Measurements from ENCODE around the gene PI4K2A. TPM values are rescaled to one million over a fixed set of nuclear protein-coding genes. Genes with fewer than 3 reads are reported as not detected.

Gene PI4K2A
- total RNA-seq, 6 experiments from 2014 or later = 26.7 to 35.3 (median 31.6) TPM

DNA sequence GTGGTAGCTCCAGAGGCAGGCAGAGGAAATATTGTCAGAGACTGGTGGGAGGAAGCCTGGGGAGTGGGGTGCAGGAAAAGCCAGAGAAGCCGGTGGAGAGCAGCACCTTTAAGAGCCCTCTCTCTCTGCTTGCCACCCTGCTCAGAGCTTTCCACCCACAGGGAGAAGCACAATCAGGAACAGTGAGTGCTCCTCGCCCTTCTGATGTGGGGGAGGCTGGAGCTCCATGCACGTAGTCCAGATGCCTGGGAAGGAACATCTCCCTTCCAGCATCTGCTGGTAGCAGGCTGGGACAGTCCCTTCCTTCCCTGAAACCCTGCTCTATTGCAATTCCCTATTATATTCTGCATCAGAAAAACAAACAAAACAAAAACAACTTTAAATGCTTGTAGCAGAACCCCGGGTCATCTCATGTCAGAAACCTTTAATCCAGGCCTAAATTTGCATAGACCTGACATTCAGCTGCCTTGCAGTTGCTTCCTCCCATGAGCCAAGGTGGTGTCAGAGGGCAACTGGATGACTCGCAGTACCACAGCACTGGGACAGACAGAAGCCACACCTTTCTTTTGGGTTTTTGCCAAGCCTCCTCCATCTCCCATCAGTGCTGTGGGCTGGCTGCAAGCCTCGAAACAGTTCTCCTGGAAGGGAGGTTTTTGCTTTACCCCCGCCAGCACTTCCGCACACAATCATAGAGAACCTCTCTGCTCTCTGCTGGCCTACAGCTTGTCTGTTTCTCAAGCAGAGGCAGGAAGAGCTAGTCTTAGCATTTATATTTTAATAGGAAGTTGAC, 33.5 kb downstream of the PI4K2A start:
- H3K4me3 Mint-ChIP-seq = no peak overlapping the region
- H3K36me3 Mint-ChIP-seq (ENCODE audit: low read depth) = peaks cover 34% of the 10 kb centered on the region; the same call in 1 of the 2 replicates
- no peak for TF ChIP-seq CTCF (IDR thresholded peaks at IDR 0.05)
- H3K9me3 Mint-ChIP-seq = no peaks in the 10 kb centered on the region
- H3K27ac Mint-ChIP-seq = peak overlapping the region; percentile 53
- DNase-seq = peak; percentile 69
- peaks cover 19% of the 10 kb centered on the region for H3K27me3 Mint-ChIP-seq (ENCODE audit: insufficient read depth)
- H3K4me1 Mint-ChIP-seq (ENCODE audit: low read depth) = peaks cover 19% of the 10 kb centered on the region

- no peak overlapping the region for H3K4me3 Mint-ChIP-seq
- H3K9me3 Mint-ChIP-seq = no peaks in the 10 kb centered on the region
- no peak overlapping the region for H3K27ac Mint-ChIP-seq
- H3K36me3 Mint-ChIP-seq (ENCODE audit: low read depth) = peaks cover 34% of the 10 kb centered on the region; the same call in 1 of the 2 replicates
- peaks cover 19% of the 10 kb centered on the region for H3K27me3 Mint-ChIP-seq (ENCODE audit: insufficient read depth)
- TF ChIP-seq CTCF (IDR thresholded peaks at IDR 0.05) = no peak
- no peak for DNase-seq
- peaks cover 19% of the 10 kb centered on the region for H3K4me1 Mint-ChIP-seq (ENCODE audit: low read depth)
These were observed 34.8 kb downstream of the PI4K2A start for GRCh38 chr10:97675222-97675621.

- H3K27me3 Mint-ChIP-seq (ENCODE audit: insufficient read depth) = peaks cover 17% of the 10 kb centered on the region
- H3K4me3 Mint-ChIP-seq = no peak overlapping the region
- H3K27ac Mint-ChIP-seq = peak overlapping the region; percentile 51; the same call in 1 of the 2 replicates
- peak; percentile 26 for DNase-seq
- no peaks in the 10 kb centered on the region for H3K9me3 Mint-ChIP-seq
- TF ChIP-seq CTCF (IDR thresholded peaks at IDR 0.05) = peak; percentile 93
- peaks cover 34% of the 10 kb centered on the region; the same call in 1 of the 2 replicates for H3K36me3 Mint-ChIP-seq (ENCODE audit: low read depth)
- H3K4me1 Mint-ChIP-seq (ENCODE audit: low read depth) = peaks cover 24% of the 10 kb centered on the region
These were observed 36.5 kb downstream of the PI4K2A start for GRCh38 chr10:97676770-97677581.

DNA sequence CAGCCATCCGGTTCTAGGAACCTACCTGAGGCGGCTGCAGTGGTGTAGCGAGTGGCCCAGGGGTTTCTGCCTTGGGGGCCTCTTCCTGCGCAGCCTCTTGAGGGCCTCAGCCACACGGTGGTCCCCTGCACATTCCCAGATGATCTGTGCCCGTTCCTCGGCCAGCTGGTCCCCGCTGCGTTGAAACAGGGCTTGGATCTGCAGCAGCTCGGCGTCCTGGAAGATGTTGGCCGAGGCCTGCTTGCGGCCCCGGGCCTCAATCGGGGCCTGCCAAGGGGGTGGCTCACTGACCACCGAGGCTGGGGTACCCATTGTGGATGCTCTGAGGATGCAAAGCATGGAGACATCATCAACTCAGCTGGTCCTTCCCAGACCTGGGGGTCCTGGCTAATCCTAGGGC, 39.1 kb downstream of the PI4K2A start:
- DNase-seq = no peak
- peaks cover 5% of the 10 kb centered on the region for H3K27me3 Mint-ChIP-seq (ENCODE audit: insufficient read depth)
- H3K27ac Mint-ChIP-seq = no peak overlapping the region
- H3K36me3 Mint-ChIP-seq (ENCODE audit: low read depth) = peaks cover 17% of the 10 kb centered on the region; the same call in 1 of the 2 replicates
- H3K9me3 Mint-ChIP-seq = no peaks in the 10 kb centered on the region
- no peak for TF ChIP-seq CTCF (IDR thresholded peaks at IDR 0.05)
- no peak overlapping the region for H3K4me3 Mint-ChIP-seq
- H3K4me1 Mint-ChIP-seq (ENCODE audit: low read depth) = peaks cover 35% of the 10 kb centered on the region

GRCh38 chr10:97682042-97682441, 41.6 kb downstream of the PI4K2A start:
- Mint-ChIP-seq H3K27me3 (ENCODE audit: insufficient read depth) (peaks cover 2% of the 10 kb centered on the region; the same call in 1 of the 2 replicates), H3K4me3 (no peak overlapping the region), H3K36me3 (ENCODE audit: low read depth) (peaks cover 13% of the 10 kb centered on the region; the same call in 1 of the 2 replicates), H3K27ac (no peak overlapping the region; the same call in 1 of the 2 replicates), H3K9me3 (no peaks in the 10 kb centered on the region), H3K4me1 (ENCODE audit: low read depth) (peaks cover 38% of the 10 kb centered on the region)
- no peak for TF ChIP-seq CTCF (IDR thresholded peaks at IDR 0.05)
- DNase-seq = no peak

All from HFFc6 (cell line).